Measurements from ENCODE around the gene RFX8.
A peak's percentile ranks its signal among the peaks of the same experiment; 100 is the strongest.

The RFX8 gene

GRCh38 chr2:101431486-101431885 lies 43.4 kb downstream of the RFX8 start:
- peaks cover 4% of the 10 kb centered on the region for H3K27me3 Mint-ChIP-seq
- no peaks in the 10 kb centered on the region for H3K36me3 Mint-ChIP-seq (ENCODE audit: insufficient read depth)
- no peaks in the 10 kb centered on the region for H3K9me3 Mint-ChIP-seq
- no peaks in the 10 kb centered on the region for H3K4me1 Mint-ChIP-seq
- H3K4me3 Mint-ChIP-seq, result no peak overlapping the region
- no peak for ATAC-seq (replicated peaks; ENCODE audit: extremely low read depth, poor library complexity, severe bottlenecking)
- no peak overlapping the region for H3K27ac Mint-ChIP-seq (ENCODE audit: low read depth)
- DNase-seq (ENCODE audit: low spot score in 2 of 2), result no peak

GRCh38 chr2:101430156-101430555 lies 44.8 kb downstream of the RFX8 start:
- no peaks in the 10 kb centered on the region for H3K4me1 Mint-ChIP-seq
- H3K27ac Mint-ChIP-seq (ENCODE audit: low read depth), result no peak overlapping the region

GRCh38 chr2:101429453-101429852 lies 45.5 kb downstream of the RFX8 start:
- no peaks in the 10 kb centered on the region for H3K9me3 Mint-ChIP-seq
- H3K27me3 Mint-ChIP-seq, result no peaks in the 10 kb centered on the region
- no peaks in the 10 kb centered on the region for H3K36me3 Mint-ChIP-seq (ENCODE audit: insufficient read depth)
- no peak for DNase-seq (ENCODE audit: low spot score in 2 of 2)
- H3K4me3 Mint-ChIP-seq, result no peak overlapping the region
- no peak overlapping the region for H3K27ac Mint-ChIP-seq (ENCODE audit: low read depth)
- ATAC-seq (replicated peaks; ENCODE audit: extremely low read depth, poor library complexity, severe bottlenecking), result no peak
- H3K4me1 Mint-ChIP-seq, result no peaks in the 10 kb centered on the region

More at GRCh38 chr2:101430156-101430555, 44.8 kb downstream of the RFX8 start:
- no peaks in the 10 kb centered on the region for H3K36me3 Mint-ChIP-seq (ENCODE audit: insufficient read depth)
- H3K4me3 Mint-ChIP-seq, result no peak overlapping the region
- H3K27me3 Mint-ChIP-seq, result no peaks in the 10 kb centered on the region
- no peak for DNase-seq (ENCODE audit: low spot score in 2 of 2)
- H3K9me3 Mint-ChIP-seq, result no peaks in the 10 kb centered on the region
- no peak for ATAC-seq (replicated peaks; ENCODE audit: extremely low read depth, poor library complexity, severe bottlenecking)

GRCh38 chr2:101428422-101429176 lies 46.3 kb downstream of the RFX8 start:
- no peak for DNase-seq (ENCODE audit: low spot score in 2 of 2)
- H3K27me3 Mint-ChIP-seq, result no peaks in the 10 kb centered on the region
- H3K4me1 Mint-ChIP-seq, result no peaks in the 10 kb centered on the region
- no peak overlapping the region for H3K4me3 Mint-ChIP-seq
- H3K9me3 Mint-ChIP-seq, result no peaks in the 10 kb centered on the region
- no peak overlapping the region for H3K27ac Mint-ChIP-seq (ENCODE audit: low read depth)
- no peaks in the 10 kb centered on the region for H3K36me3 Mint-ChIP-seq (ENCODE audit: insufficient read depth)
- no peak for ATAC-seq (replicated peaks; ENCODE audit: extremely low read depth, poor library complexity, severe bottlenecking)

GRCh38 chr2:101427743-101428142 lies 47.2 kb downstream of the RFX8 start:
- Mint-ChIP-seq H3K36me3 (ENCODE audit: insufficient read depth) (no peaks in the 10 kb centered on the region), H3K4me3 (no peak overlapping the region), H3K9me3 (no peaks in the 10 kb centered on the region), H3K27me3 (no peaks in the 10 kb centered on the region), H3K4me1 (no peaks in the 10 kb centered on the region), H3K27ac (ENCODE audit: low read depth) (no peak overlapping the region)
- no peak for ATAC-seq (replicated peaks; ENCODE audit: extremely low read depth, poor library complexity, severe bottlenecking)
- DNase-seq (ENCODE audit: low spot score in 2 of 2), result no peak

GRCh38 chr2:101427240-101427639 lies 47.7 kb downstream of the RFX8 start:
- Mint-ChIP-seq H3K27me3 (no peaks in the 10 kb centered on the region), H3K4me1 (no peaks in the 10 kb centered on the region), H3K36me3 (ENCODE audit: insufficient read depth) (no peaks in the 10 kb centered on the region), H3K27ac (ENCODE audit: low read depth) (no peak overlapping the region), H3K4me3 (no peak overlapping the region), H3K9me3 (no peaks in the 10 kb centered on the region)
- no peak for ATAC-seq (replicated peaks; ENCODE audit: extremely low read depth, poor library complexity, severe bottlenecking)
- DNase-seq (ENCODE audit: low spot score in 2 of 2), result no peak

GRCh38 chr2:101426822-101427221 lies 48.1 kb downstream of the RFX8 start:
- H3K27ac Mint-ChIP-seq (ENCODE audit: low read depth), result no peak overlapping the region
- no peaks in the 10 kb centered on the region for H3K27me3 Mint-ChIP-seq
- no peak overlapping the region for H3K4me3 Mint-ChIP-seq
- no peak for DNase-seq (ENCODE audit: low spot score in 2 of 2)
- no peak for ATAC-seq (replicated peaks; ENCODE audit: extremely low read depth, poor library complexity, severe bottlenecking)
- no peaks in the 10 kb centered on the region for H3K9me3 Mint-ChIP-seq
- H3K36me3 Mint-ChIP-seq (ENCODE audit: insufficient read depth), result no peaks in the 10 kb centered on the region
- H3K4me1 Mint-ChIP-seq, result no peaks in the 10 kb centered on the region

GRCh38 chr2:101420623-101421022 lies 54.3 kb downstream of the RFX8 start:
- DNase-seq (ENCODE audit: low spot score in 2 of 2) (no peak), ATAC-seq (replicated peaks; ENCODE audit: extremely low read depth, poor library complexity, severe bottlenecking) (no peak)
- H3K4me1 Mint-ChIP-seq, result no peaks in the 10 kb centered on the region
- no peak overlapping the region for H3K27ac Mint-ChIP-seq (ENCODE audit: low read depth)
- no peak overlapping the region for H3K4me3 Mint-ChIP-seq
- H3K27me3 Mint-ChIP-seq, result no peaks in the 10 kb centered on the region
- no peaks in the 10 kb centered on the region for H3K9me3 Mint-ChIP-seq
- no peaks in the 10 kb centered on the region for H3K36me3 Mint-ChIP-seq (ENCODE audit: insufficient read depth)

- ATAC-seq (replicated peaks; ENCODE audit: extremely low read depth, poor library complexity, severe bottlenecking) (peak; percentile 32), DNase-seq (ENCODE audit: low spot score in 2 of 2) (peak; percentile 23 to 30)
- H3K4me3 Mint-ChIP-seq, result no peak overlapping the region
- no peaks in the 10 kb centered on the region for H3K4me1 Mint-ChIP-seq
- no peaks in the 10 kb centered on the region for H3K27me3 Mint-ChIP-seq
- H3K36me3 Mint-ChIP-seq (ENCODE audit: insufficient read depth), result no peaks in the 10 kb centered on the region
- H3K27ac Mint-ChIP-seq (ENCODE audit: low read depth), result no peak overlapping the region
- no peaks in the 10 kb centered on the region for H3K9me3 Mint-ChIP-seq
Observed at GRCh38 chr2:101419096-101419663, 55.7 kb downstream of the RFX8 start.

GRCh38 chr2:101418460-101419095 lies 56.3 kb downstream of the RFX8 start:
- ATAC-seq (replicated peaks; ENCODE audit: extremely low read depth, poor library complexity, severe bottlenecking) (no peak), DNase-seq (ENCODE audit: low spot score in 2 of 2) (no peak)
- Mint-ChIP-seq H3K27ac (ENCODE audit: low read depth) (no peak overlapping the region), H3K4me3 (no peak overlapping the region), H3K9me3 (no peaks in the 10 kb centered on the region), H3K4me1 (no peaks in the 10 kb centered on the region), H3K27me3 (no peaks in the 10 kb centered on the region), H3K36me3 (ENCODE audit: insufficient read depth) (no peaks in the 10 kb centered on the region)

- DNase-seq (ENCODE audit: low spot score in 2 of 2) (no peak), ATAC-seq (replicated peaks; ENCODE audit: extremely low read depth, poor library complexity, severe bottlenecking) (no peak)
- Mint-ChIP-seq H3K4me3 (no peak overlapping the region), H3K36me3 (ENCODE audit: insufficient read depth) (no peaks in the 10 kb centered on the region), H3K4me1 (no peaks in the 10 kb centered on the region), H3K27me3 (no peaks in the 10 kb centered on the region), H3K27ac (ENCODE audit: low read depth) (no peak overlapping the region), H3K9me3 (no peaks in the 10 kb centered on the region)
Observed at GRCh38 chr2:101416609-101417008, 58.3 kb downstream of the RFX8 start.

- Mint-ChIP-seq H3K4me1 (no peaks in the 10 kb centered on the region), H3K27ac (ENCODE audit: low read depth) (no peak overlapping the region), H3K4me3 (no peak overlapping the region)
Observed at GRCh38 chr2:101415884-101416283, 59.0 kb downstream of the RFX8 start.

GRCh38 chr2:101415220-101415619 lies 59.7 kb downstream of the RFX8 start:
- Mint-ChIP-seq H3K27me3 (no peaks in the 10 kb centered on the region), H3K27ac (ENCODE audit: low read depth) (no peak overlapping the region), H3K36me3 (ENCODE audit: insufficient read depth) (no peaks in the 10 kb centered on the region), H3K4me3 (no peak overlapping the region), H3K4me1 (no peaks in the 10 kb centered on the region), H3K9me3 (no peaks in the 10 kb centered on the region)
- DNase-seq (ENCODE audit: low spot score in 2 of 2) (no peak), ATAC-seq (replicated peaks; ENCODE audit: extremely low read depth, poor library complexity, severe bottlenecking) (no peak)

More at GRCh38 chr2:101415884-101416283, 59.0 kb downstream of the RFX8 start:
- ATAC-seq (replicated peaks; ENCODE audit: extremely low read depth, poor library complexity, severe bottlenecking) (no peak), DNase-seq (ENCODE audit: low spot score in 2 of 2) (no peak)
- Mint-ChIP-seq H3K27me3 (no peaks in the 10 kb centered on the region), H3K9me3 (no peaks in the 10 kb centered on the region), H3K36me3 (ENCODE audit: insufficient read depth) (no peaks in the 10 kb centered on the region)

Measured in central memory CD8-positive, alpha-beta T cell (primary cell).